C4-2B (cell line): ENCODE results near the gene FLT1.

ENCODE experiments used
- CTCF ChIP-seq: fragments of 450-650 bp; conservative IDR thresholded peaks from 2 replicates; pipeline ENCODE4 v1.5.1; 2017; ENCODE audit warnings: mild to moderate bottlenecking
- ZFX ChIP-seq: fragments of 450-650 bp; IDR thresholded peaks from 2 replicates; pipeline ENCODE4 v1.6.1; 2017

- TF ChIP-seq CTCF (no peak), ZFX (no peak)
These were observed 161.6 kb downstream of the FLT1 start for GRCh38 chr13:28333204-28333881.
